Cardiac muscle cell (in vitro differentiated cells and primary cell): ENCODE measurements around the gene CLDND1. TPM values are rescaled to one million over a fixed set of nuclear protein-coding genes. Genes with fewer than 3 reads are reported as not detected.

Experiments
- DNase-seq, 2 donors: peaks; one replicate each; pipeline versions ENCODE4 v3.0.0 to v3.0.0-alpha.2; 2010 to 2017; ENCODE audit warnings: low read depth in 1 of 2, low spot score in 1 of 2
- H3K27ac ChIP-seq: fragments of 200-600 bp; sonication (generic); 2 replicates; pipeline ENCODE4 v1.5.1; 2016
- H3K27me3 ChIP-seq: fragments of 200-600 bp; sonication (generic); 2 replicates; pipeline ENCODE4 v1.6.0; 2016; ENCODE audit warnings: control low read depth
- H3K36me3 ChIP-seq: fragments of 200-600 bp; sonication (generic); 2 replicates; pipeline ENCODE4 v1.5.1; 2016; ENCODE audit warnings: control low read depth
- H3K4me1 ChIP-seq: fragments of 200-600 bp; sonication (generic); 2 replicates; pipeline ENCODE4 v1.8.1; 2017; ENCODE audit warnings: low read depth, mild to moderate bottlenecking, mixed run types
- H3K4me3 ChIP-seq: fragments of 200-600 bp; sonication (generic); 2 replicates; pipeline ENCODE4 v1.5.1; 2016; ENCODE audit warnings: mild to moderate bottlenecking
- H3K9me3 ChIP-seq: fragments of 200-600 bp; sonication (generic); 2 replicates; pipeline ENCODE4 v1.5.1; 2017; ENCODE audit warnings: low read depth, mild to moderate bottlenecking, control low read depth
- polyA plus RNA-seq: library from polyadenylated mRNA; unstranded; fragments of >200 nt; fragmentation: Nextera tagmentation; extraction: Ambion mirVana; gene quantifications from 2 replicates; pipeline ENCODE4 v1.2.1, GENCODE V29; 2016
- total RNA-seq: library from RNA; depleted of rRNA; stranded (reverse); fragments of >200 nt; gene quantifications from 2 replicates; pipeline ENCODE4 v1.2.3, GENCODE V29; 2016
- TF ChIP-seq, protein P1 (sequence below): IDR thresholded peaks from 2 replicates; pipeline ENCODE4 v1.5.1; 2012; ENCODE audit warnings: low read depth, mild to moderate bottlenecking, low read length

CLDND1 gene
- total and polyA plus RNA-seq, 2 experiments from 2014 or later: 59.6 to 70.1 TPM

DNA sequence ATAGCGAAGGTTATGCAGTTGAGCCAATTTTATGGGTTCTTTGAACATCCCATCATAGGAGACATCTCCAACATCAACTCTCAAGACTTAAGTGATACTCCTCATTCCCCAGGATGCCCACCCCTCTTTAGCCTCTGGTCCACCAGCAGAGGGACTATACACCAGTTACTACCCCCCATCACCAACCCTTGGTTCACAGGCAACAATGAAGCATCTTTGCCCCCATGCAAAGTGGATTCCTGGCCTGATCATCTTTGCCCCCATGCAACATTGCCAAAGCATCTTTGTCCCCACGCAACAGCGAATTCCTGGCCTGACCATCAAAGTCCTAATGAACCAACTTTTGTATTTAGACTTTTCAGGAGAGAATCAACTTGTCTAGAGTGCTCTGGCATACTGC, 28.1 kb upstream of the CLDND1 start:
- Histone ChIP-seq H3K27me3 (no peaks in the 10 kb centered on the region), H3K9me3 (no peaks in the 10 kb centered on the region), H3K36me3 (no peaks in the 10 kb centered on the region), H3K4me1 (no peaks in the 10 kb centered on the region), H3K27ac (no peak overlapping the region), H3K4me3 (no peak overlapping the region)
- TF ChIP-seq, protein P1, sequence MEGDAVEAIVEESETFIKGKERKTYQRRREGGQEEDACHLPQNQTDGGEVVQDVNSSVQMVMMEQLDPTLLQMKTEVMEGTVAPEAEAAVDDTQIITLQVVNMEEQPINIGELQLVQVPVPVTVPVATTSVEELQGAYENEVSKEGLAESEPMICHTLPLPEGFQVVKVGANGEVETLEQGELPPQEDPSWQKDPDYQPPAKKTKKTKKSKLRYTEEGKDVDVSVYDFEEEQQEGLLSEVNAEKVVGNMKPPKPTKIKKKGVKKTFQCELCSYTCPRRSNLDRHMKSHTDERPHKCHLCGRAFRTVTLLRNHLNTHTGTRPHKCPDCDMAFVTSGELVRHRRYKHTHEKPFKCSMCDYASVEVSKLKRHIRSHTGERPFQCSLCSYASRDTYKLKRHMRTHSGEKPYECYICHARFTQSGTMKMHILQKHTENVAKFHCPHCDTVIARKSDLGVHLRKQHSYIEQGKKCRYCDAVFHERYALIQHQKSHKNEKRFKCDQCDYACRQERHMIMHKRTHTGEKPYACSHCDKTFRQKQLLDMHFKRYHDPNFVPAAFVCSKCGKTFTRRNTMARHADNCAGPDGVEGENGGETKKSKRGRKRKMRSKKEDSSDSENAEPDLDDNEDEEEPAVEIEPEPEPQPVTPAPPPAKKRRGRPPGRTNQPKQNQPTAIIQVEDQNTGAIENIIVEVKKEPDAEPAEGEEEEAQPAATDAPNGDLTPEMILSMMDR: no peak
- no peak for DNase-seq

DNA sequence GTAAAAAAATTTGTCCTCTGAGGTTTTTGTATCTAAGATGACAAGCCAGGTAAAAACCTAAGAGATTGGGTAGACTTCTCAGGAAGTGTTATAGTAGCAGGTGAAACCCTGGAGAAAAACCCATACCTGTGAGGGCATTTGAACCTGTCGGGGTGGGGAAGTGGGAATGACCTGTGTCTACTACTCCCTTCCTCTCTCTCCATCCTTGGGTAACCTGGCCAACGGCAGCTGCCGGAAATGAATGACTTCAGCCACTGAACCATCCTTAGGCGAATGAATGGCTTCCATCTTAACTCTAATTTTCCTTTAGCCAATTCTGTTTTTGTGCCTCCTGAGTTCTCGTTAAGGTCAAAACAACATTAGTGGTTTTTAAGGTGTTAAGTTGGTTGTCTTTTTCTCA, 25.8 kb upstream of the CLDND1 start:
- H3K4me1 ChIP-seq: no peaks in the 10 kb centered on the region
- no peak overlapping the region for H3K4me3 ChIP-seq
- DNase-seq: no peak
- no peaks in the 10 kb centered on the region for H3K9me3 ChIP-seq
- TF ChIP-seq, protein P1: no peak
- H3K36me3 ChIP-seq: no peaks in the 10 kb centered on the region
- no peaks in the 10 kb centered on the region for H3K27me3 ChIP-seq
- no peak overlapping the region for H3K27ac ChIP-seq

DNA sequence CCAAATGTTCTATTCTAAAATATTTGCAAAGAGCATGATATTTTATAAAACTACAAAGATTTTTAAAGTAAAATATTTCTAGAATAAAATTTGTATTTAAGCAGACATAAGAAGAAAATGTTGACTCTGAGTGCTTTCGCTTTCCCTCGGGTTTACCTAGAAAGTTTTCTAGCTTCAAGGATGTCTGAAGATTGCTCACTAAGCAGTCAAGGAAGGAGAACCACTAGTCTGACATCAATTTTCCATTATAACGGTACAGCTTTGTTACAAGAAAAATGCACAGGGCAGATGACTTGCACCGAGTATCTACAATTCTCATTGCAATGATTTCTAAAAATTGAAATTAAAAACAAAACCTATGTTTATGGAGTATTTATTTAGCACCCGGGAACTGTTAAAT, 23.2 kb upstream of the CLDND1 start:
- TF ChIP-seq, protein P1: no peak
- Histone ChIP-seq H3K4me3 (no peak overlapping the region), H3K27me3 (no peaks in the 10 kb centered on the region), H3K4me1 (no peaks in the 10 kb centered on the region), H3K36me3 (no peaks in the 10 kb centered on the region), H3K27ac (no peak overlapping the region), H3K9me3 (no peaks in the 10 kb centered on the region)
- DNase-seq: no peak

DNA sequence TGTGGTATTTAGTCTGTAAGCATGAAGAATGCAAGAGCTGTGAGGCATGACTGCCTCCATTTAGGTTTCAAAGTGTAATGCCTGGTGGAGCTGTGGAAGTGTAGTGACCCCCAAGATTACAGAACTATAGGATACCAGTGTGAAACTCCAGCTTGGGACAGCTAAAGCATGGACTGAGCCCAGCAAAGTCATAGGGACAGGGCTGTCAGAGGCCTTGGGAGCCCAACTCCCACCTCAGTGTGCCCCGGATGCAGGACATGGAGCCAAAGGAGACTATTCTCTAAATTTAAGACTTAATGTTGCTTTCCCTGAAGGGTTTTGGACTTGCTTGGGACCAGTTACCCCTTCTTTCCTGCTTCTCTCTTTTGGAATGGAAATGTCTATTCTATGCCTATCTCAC, 19.9 kb upstream of the CLDND1 start:
- DNase-seq: no peak
- Histone ChIP-seq H3K36me3 (no peaks in the 10 kb centered on the region), H3K4me3 (no peak overlapping the region), H3K27ac (no peak overlapping the region), H3K9me3 (no peaks in the 10 kb centered on the region), H3K27me3 (no peaks in the 10 kb centered on the region), H3K4me1 (no peaks in the 10 kb centered on the region)
- TF ChIP-seq, protein P1: no peak

DNA sequence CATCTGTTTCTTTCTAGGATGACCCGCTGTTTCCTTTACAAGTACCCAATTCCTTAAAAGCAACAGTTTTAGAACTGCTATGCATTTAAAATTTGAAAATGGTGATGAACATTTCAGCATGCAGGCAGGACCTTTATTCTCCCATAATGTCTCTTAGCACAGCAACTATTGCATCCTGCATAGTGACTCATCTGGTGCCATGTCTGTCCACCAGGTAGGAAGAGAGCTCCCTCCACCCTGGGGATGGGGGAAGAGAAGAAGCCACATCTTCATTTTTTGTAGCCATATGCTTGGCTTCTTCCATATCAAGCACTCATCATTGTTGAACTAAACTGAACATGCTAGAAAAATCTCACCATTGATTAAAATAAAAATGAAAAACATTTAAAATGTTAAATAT, 19.0 kb upstream of the CLDND1 start:
- Histone ChIP-seq H3K4me1 (no peaks in the 10 kb centered on the region), H3K4me3 (no peak overlapping the region), H3K27ac (no peak overlapping the region), H3K36me3 (no peaks in the 10 kb centered on the region), H3K27me3 (no peaks in the 10 kb centered on the region), H3K9me3 (no peaks in the 10 kb centered on the region)
- no peak for DNase-seq
- TF ChIP-seq, protein P1: no peak

DNA sequence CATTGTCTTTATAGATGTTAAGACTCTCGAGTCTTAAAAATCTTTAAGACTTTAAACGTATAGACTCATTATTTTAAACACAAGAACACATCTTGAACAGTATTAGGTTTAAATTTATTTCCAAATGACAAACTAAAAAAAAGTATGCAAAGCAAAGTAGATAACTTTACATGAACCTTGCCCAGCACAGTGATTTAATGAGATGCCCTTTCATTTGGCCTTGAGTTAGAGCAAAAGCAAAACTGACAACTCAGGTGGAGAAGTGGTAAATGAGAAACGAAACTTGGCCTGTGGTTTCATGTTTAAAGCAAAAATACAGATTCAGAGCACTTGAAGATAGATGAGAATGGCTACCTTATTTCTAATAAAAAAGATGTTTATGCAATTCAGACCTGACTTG, 17.6 kb upstream of the CLDND1 start:
- Histone ChIP-seq H3K4me1 (no peaks in the 10 kb centered on the region), H3K27ac (no peak overlapping the region), H3K4me3 (no peak overlapping the region), H3K27me3 (no peaks in the 10 kb centered on the region), H3K36me3 (no peaks in the 10 kb centered on the region), H3K9me3 (no peaks in the 10 kb centered on the region)
- no peak for DNase-seq
- TF ChIP-seq, protein P1: no peak
